Suppressor macrophage (primary cell): ENCODE results near the gene RFXAP.

Source experiments
- DNase-seq, 4 experiments: peaks; one replicate each; pipeline ENCODE4 v3.0.0-alpha.2; 2020 to 2022

Gene RFXAP

GRCh38 chr13:36870050-36870692 lies 51.1 kb downstream of the RFXAP start:
- DNase-seq: no peak

GRCh38 chr13:36872621-36873020 lies 53.6 kb downstream of the RFXAP start:
- no peak for DNase-seq

GRCh38 chr13:36875431-36875830 lies 56.4 kb downstream of the RFXAP start:
- DNase-seq: no peak

GRCh38 chr13:36875961-36876360 lies 56.9 kb downstream of the RFXAP start:
- DNase-seq: no peak
